GM12873 (cell line): ENCODE data around the gene CNTN5.

Source experiments
- CTCF ChIP-seq: IDR thresholded peaks from 2 replicates; pipeline ENCODE4 v1.5.1; 2012; ENCODE audit warnings: low read depth, mild to moderate bottlenecking, moderate library complexity, low read length, control low read depth; ENCODE audit not compliant: insufficient read depth; ENCODE audit errors: missing control alignments

Gene CNTN5

GRCh38 chr11:99522467-99523173 is 501.9 kb downstream of the CNTN5 start:
- no peak for TF ChIP-seq CTCF

- no peak for TF ChIP-seq CTCF
Observed at GRCh38 chr11:99531468-99531867, 510.7 kb downstream of the CNTN5 start.

GRCh38 chr11:99534812-99535211 is 514.1 kb downstream of the CNTN5 start:
- TF ChIP-seq CTCF = no peak

GRCh38 chr11:99535406-99535805 is 514.7 kb downstream of the CNTN5 start:
- TF ChIP-seq CTCF = no peak

GRCh38 chr11:99535819-99536218 is 515.1 kb downstream of the CNTN5 start:
- no peak for TF ChIP-seq CTCF

GRCh38 chr11:99537681-99538080 is 516.9 kb downstream of the CNTN5 start:
- no peak for TF ChIP-seq CTCF

- no peak for TF ChIP-seq CTCF
Observed at GRCh38 chr11:99545616-99546015, 524.9 kb downstream of the CNTN5 start.
